Activated CD4-positive, CD25-positive, alpha-beta regulatory T cell treated with anti-CD3 and anti-CD28 coated beads, Interleukin-2, amount 50 U/mL, for 16 hours (primary cell): ENCODE measurements around the gene NLGN4Y.

ENCODE experiments used
- DNase-seq: peaks from one replicate; pipeline ENCODE4 v3.0.0-alpha.2; 2020; ENCODE audit warnings: low read depth, low spot score

Gene NLGN4Y

DNA sequence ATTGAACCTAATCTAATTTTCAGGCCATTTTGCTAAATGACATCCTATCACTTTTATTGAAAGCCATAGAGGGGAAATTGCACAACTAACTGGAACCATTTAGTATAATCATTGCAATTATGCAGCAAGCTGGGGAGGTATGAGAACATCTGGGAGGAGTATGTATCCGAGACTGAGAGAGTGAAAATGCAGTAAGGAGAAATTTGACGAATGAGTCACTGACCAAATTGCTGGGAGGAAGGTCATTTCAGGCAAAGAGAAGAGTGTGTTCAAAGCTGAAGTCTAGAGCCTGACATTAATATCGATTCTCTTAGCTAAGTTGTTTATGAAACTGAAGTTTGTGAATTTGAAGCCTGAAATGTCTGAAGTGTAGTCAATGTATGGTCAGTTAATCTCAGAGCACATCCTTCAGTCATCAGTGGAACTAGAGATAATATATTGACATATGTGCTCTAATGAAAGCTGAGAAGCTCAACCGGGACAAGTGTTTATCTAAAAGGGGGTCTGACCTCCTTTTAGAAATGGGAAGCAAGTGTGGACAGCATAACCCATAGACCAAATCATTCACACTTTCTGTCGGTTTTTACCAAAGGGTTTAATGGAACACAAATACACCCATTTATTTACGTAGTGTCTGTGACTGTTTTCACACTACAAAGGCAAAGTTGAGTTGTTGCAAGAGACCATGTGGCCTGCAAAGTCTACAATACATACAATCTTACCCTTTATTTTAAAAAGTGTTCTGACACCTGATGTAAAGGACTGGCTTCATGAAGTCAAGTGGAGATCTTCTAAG is 120.0 kb downstream of the NLGN4Y start:
- no peak for DNase-seq

DNA sequence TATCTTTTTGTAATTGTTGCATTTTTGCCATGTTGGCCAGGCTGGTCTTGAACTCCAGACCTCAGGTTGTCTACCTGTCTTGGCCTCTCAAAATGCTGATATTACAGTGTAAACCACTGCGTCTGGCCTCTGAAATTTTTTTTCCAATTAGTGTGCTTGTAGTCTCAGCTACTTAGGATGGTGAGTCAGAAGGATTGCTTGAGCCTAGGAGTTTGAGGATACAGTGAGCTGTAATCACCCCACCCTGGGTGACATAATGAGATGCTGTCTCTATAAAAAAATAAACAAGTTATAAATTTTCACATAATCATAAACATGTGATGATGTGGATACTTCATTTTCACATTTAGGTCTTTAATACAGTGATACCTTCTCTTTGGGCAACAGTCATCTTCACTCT is 154.9 kb downstream of the NLGN4Y start:
- DNase-seq, result no peak

- DNase-seq, result no peak
Observed at GRCh38 chrY:14694543-14694942, 170.2 kb downstream of the NLGN4Y start.

- DNase-seq, result no peak
Observed at GRCh38 chrY:14708158-14708557, 183.8 kb downstream of the NLGN4Y start.

- DNase-seq, result no peak
Observed at GRCh38 chrY:14741596-14741995, 217.3 kb downstream of the NLGN4Y start.

DNA sequence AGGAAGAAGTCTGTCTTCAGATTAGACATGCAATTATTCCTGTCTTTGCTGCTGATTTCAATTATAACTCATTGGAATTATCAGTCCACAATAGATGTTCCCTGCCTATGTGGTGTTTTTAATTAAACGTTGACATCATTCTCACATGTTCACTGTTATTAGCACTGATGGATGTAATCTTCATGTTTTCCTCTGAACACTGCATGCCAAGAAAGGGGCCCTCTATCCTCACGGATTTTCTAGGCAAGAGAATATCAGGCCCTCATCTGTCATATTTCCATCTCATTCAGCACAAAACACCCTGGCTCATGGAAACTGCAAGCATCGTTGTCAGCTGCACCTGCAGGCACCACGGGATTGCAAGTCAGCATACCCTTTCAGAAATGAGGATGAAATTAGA is 224.0 kb downstream of the NLGN4Y start:
- DNase-seq, result no peak

DNA sequence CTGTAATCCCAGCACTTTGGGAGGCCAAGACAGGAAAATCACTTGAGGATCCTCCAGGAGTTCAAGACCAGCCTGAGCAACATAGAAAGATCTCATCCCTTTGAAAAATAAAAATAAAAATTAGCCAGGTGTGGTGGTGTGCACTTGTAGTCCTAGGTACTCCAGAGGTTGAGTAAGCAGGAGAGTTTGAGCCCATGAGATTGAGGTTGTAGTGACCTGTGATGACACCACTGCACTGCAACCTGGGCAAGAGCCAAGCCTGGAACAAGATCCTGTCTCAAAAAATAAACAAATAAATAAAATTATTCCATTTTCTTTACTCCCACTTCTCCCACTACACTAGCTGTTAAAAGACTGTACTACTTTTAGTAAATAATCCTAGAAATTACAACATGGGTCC is 231.2 kb downstream of the NLGN4Y start:
- no peak for DNase-seq

DNA sequence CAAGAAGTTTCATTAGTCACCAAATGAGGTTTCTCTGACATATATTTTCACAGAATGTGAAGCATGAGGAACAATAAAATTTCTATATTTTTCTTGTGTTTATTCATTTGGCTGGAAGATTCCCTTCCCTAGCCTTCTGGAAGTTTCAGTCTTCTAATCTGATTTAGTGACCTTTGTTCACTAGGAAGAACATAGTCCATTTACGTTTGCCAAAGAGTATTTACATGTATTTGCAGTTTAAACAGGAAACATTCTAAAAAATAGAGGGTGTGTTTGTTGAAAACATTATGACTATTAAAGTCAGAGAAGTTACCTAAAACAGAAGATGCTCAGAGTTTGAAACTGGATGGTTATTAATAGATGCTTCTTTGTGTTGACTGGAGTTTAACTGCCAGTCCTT is 238.6 kb downstream of the NLGN4Y start:
- no peak for DNase-seq

DNA sequence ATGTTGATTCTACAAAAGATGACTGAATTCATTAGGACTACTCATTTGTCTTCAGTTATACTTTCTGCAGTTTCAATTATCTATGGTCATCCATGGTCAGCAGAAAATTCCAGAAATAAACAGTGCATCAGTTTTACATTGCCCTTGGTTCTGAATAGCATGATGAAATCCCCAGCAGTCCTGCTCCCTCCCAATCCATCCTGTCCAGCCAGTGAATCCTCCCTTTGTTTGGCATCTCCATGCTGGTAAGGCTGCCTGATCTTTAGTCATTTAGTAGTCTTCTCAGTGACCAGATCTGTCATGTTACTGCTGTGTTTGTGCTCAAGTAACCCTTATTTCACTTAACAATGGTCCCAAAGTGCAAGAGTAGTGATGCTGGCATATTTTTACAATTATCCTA is 239.3 kb downstream of the NLGN4Y start:
- DNase-seq, result no peak

DNA sequence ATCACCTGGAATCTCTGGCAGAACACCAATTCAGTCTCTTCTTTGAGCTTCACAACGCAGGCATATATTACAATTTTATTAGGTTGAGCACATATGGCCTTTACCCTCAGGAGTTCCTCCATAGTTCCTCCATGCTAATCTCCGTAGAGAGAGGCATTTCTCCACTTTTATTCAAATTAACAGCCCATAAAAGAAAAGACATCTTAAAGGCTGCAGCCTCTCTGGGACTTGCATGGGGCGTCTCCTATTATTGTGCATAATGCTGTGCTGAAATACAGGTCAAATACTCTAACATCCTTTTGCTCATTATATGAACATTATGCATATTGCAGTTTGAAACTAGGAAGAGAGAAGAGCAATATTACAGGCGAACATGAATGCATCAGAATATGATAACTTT is 253.9 kb downstream of the NLGN4Y start:
- DNase-seq, result no peak

DNA sequence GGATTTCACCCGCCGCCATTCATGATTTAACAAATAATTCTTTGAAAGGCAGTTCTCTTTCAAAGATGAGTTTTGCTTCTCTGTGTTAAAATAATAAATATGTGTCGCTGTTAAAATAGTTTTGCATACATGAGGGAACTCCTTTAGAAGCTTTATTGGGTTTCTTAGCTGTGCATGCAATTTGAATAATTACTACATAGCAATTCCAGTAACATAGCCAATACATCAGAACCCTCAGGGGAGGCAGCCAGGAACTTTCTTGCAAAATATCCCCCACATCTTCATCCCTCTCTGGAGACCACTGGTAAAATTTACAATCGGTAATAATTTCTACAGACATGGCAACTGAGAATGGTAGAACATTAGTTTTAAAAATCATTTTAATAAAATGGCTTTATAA is 268.8 kb downstream of the NLGN4Y start:
- no peak for DNase-seq

DNA sequence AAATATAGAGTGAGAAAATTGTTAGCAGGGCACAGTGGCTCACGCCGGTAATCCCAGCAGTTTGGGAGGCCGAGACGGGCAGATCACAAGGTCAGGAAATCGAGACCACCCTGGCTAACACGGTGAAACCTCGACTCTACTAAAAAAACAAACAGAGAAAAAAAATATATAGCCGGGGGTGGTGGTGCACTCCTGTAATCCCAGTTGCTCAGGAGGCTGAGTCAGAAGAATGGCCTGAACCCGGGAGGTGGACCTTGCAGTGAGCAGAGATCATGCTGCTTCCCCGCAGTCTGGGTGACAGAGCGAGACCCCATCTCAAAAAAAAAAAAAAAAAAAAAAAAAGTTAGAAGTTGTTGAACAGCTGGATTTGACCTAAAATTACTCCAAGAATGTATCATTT is 269.3 kb downstream of the NLGN4Y start:
- DNase-seq, result no peak

DNA sequence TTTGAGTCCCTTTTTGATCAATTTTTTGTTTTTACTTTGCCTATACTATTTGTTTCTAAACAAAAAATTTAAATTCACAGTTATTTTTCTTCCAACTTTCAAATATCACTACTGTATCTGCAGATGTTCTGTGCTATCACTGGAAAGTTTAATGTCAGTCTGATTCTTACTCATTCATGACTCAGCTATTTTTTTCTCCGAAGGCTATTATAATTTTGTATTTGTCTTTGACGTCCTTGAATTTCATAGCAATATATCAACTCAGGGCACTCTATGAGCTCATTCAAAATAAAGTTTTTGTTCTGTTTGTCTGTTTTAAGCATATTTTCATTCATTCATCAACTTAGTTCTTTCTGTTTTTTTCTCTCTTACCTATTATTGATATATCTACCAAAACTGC is 273.7 kb downstream of the NLGN4Y start:
- no peak for DNase-seq

DNA sequence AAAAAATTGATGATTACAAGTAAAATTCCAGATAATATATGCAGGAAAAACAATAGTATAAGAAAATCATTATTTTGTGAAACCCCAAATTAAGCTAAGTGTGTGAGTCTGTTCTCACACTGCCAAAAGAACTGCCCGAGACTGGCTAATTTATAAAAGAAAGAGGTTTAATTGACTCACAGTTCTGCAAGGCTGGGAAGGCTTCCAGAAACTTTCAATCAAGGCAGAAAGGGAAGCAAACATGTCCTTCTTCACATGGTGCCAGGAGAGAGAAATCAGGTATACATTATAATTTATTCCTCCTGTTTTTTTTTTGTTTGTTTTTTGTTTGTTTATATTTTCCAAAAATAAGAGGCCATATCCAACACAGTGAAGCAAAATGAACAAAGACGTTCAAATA is 276.8 kb downstream of the NLGN4Y start:
- DNase-seq, result no peak

- DNase-seq, result no peak
Observed at GRCh38 chrY:14802125-14802524, 277.8 kb downstream of the NLGN4Y start.

DNA sequence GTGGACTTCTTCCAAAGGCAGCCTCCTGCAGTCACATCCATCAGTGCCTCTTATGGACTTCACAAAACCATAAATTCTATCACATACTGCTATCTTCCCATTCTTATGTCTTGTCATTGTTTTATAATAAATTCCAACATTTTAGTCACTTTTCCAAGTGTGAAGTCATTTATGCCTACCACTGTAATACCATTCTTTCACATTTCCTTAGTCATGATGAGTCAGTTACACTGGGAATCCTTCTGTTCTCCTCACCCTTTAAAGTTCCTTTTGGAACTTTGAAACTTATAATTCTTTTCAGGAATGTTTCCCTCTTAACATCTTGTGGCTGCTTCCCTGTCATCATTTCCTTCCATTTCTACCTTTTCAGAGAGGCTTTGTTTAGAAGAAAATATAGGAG is 279.7 kb downstream of the NLGN4Y start:
- DNase-seq, result no peak

GRCh38 chrY:14818452-14818851 is 294.1 kb downstream of the NLGN4Y start:
- DNase-seq, result no peak

DNA sequence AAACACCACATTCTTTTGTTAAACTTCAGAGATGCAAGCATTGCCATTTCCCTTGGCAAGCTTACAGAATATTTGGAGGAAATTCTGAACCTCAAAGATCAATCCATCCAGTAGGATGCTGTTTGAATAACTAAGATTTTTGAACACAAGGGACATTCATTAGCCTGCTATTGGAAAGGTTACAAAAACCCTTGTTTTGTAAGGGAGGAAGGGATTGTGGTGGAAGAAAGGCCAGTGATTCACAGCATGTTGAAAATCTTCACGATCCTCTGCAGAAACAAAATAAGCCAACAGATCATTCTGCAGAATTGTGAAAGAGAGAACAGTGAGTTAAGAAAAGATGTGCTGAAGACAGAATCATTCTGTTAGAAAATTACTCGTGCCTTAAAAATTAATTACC is 297.9 kb downstream of the NLGN4Y start:
- DNase-seq, result no peak

GRCh38 chrY:14822906-14823305 is 298.6 kb downstream of the NLGN4Y start:
- no peak for DNase-seq

GRCh38 chrY:14824583-14824982 is 300.3 kb downstream of the NLGN4Y start:
- no peak for DNase-seq

DNA sequence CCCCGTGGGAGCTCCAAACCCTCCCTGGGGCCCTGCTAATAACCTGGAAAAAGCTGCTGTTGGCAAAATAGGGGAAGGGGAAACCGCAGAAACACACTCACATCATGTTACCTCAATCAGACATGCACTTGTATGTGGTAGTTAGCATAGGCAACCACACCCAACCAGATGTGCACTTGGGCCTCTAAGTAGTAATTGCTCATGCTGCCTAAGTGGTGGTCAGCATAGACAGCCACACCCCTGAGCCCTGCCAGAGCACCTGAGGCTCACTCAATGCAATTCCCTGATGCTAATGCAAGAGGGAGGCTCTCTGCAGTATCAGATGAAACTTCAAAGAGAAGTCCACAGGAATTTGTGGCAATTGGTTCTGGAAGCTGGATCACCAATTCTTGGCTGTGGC is 301.4 kb downstream of the NLGN4Y start:
- DNase-seq, result no peak

DNA sequence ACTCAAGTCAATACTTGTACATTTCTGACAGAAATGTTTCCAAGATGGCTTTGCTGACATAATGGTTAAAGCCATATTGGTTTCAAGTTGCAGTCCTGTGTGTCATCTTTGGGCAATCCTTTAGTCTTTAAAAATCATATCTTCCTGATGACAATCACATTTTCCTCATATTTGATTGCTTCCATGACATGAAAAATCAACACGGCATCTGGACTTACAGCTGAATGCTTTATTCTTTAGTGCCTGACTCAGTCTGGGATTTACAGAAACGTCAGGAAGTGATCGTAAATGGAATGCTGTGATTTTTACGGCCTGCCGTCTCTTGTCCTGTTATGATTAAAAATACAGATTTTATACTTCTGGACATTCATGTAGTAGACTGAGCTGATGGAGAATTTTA is 304.2 kb downstream of the NLGN4Y start:
- DNase-seq, result no peak

- DNase-seq, result no peak
Observed at GRCh38 chrY:14829366-14829885, 305.1 kb downstream of the NLGN4Y start.
